ENCODE measurements around the gene TMEM117.
"Not testable (repeated sequence)": the region's sequence is repeated elsewhere in the genome, so short reads cannot be mapped to it uniquely, and the experiment has no call there.

The TMEM117 gene

GRCh38 chr12:44317651-44318126 lies 481.8 kb downstream of the TMEM117 start:
- DNase-seq: peak in 1 of 2 experiments; percentile 14

- no peak for DNase-seq
Measured at GRCh38 chr12:44331269-44331668, 495.4 kb downstream of the TMEM117 start.

- DNase-seq: no peak
Measured at GRCh38 chr12:44334347-44334746, 498.5 kb downstream of the TMEM117 start.

- DNase-seq: no peak
Measured at GRCh38 chr12:44335030-44335429, 499.1 kb downstream of the TMEM117 start.

- DNase-seq: no peak
Measured at GRCh38 chr12:44336577-44336976, 500.7 kb downstream of the TMEM117 start.

GRCh38 chr12:44342371-44342770 lies 506.5 kb downstream of the TMEM117 start:
- no peak for DNase-seq

- DNase-seq: no peak
Measured at GRCh38 chr12:44347145-44347544, 511.3 kb downstream of the TMEM117 start.

GRCh38 chr12:44357494-44357893 lies 521.6 kb downstream of the TMEM117 start:
- no peak for DNase-seq

GRCh38 chr12:44358636-44359035 lies 522.8 kb downstream of the TMEM117 start:
- no peak for DNase-seq

GRCh38 chr12:44362947-44363346 lies 527.1 kb downstream of the TMEM117 start:
- DNase-seq: no peak

- no peak for DNase-seq
Measured at GRCh38 chr12:44367136-44367535, 531.3 kb downstream of the TMEM117 start.

GRCh38 chr12:44367916-44368315 lies 532.0 kb downstream of the TMEM117 start:
- no peak for DNase-seq

GRCh38 chr12:44369998-44370397 lies 534.1 kb downstream of the TMEM117 start:
- no peak for DNase-seq

- DNase-seq: no peak
Measured at GRCh38 chr12:44370982-44371381, 535.1 kb downstream of the TMEM117 start.

- no peak for DNase-seq
Measured at GRCh38 chr12:44372259-44372658, 536.4 kb downstream of the TMEM117 start.

GRCh38 chr12:44375694-44376093 lies 539.8 kb downstream of the TMEM117 start:
- no peak for DNase-seq

GRCh38 chr12:44377443-44378187 lies 541.7 kb downstream of the TMEM117 start:
- no peak for DNase-seq

GRCh38 chr12:44379113-44379512 lies 543.2 kb downstream of the TMEM117 start:
- not testable (repeated sequence) for DNase-seq

GRCh38 chr12:44379831-44380230 lies 544.0 kb downstream of the TMEM117 start:
- no peak for DNase-seq

- DNase-seq: no peak
Measured at GRCh38 chr12:44380861-44381260, 545.0 kb downstream of the TMEM117 start.

- DNase-seq: no peak
Measured at GRCh38 chr12:44381341-44381740, 545.5 kb downstream of the TMEM117 start.

GRCh38 chr12:44384136-44384535 lies 548.3 kb downstream of the TMEM117 start:
- DNase-seq: no peak

GRCh38 chr12:44385964-44386363 lies 550.1 kb downstream of the TMEM117 start:
- no peak for DNase-seq

- no peak for DNase-seq
Measured at GRCh38 chr12:44387581-44387980, 551.7 kb downstream of the TMEM117 start.

- DNase-seq: no peak
Measured at GRCh38 chr12:44389038-44389437, 553.2 kb downstream of the TMEM117 start.

All from SW 1271 (cell line).